ENCODE data around the gene CPSF3. TPM values are rescaled to one million over a fixed set of nuclear protein-coding genes. Genes with fewer than 3 reads are reported as not detected.
A peak's percentile ranks its signal among the peaks of the same experiment; 100 is the strongest.

Gene CPSF3
- polyA plus RNA-seq, 1 experiment = 48.6 TPM

GRCh38 chr2:9401059-9401547, 22.4 kb upstream of the CPSF3 start:
- TF ChIP-seq CTCF (IDR thresholded peaks at IDR 0.05; ENCODE audit: low read depth, low read length) = no peak
- ChIA-PET CTCF (interaction anchor here (1.0 to 1.3 kb wide), 2 partner anchors 30 to 413 kb away, joined by 3 to 4 read pairs; no protein-coding TSS in a partner anchor), POLR2A (no interaction called here)
- DNase-seq (ENCODE audit: low read depth, low spot score) = no peak
- no peaks in the 10 kb centered on the region for H3K27me3 ChIP-seq (ENCODE audit: control insufficient read depth, insufficient read depth, low read length)
- no peak overlapping the region for H3K27ac ChIP-seq (ENCODE audit: low read depth, low read length)
- H3K9me3 ChIP-seq (ENCODE audit: control insufficient read depth, insufficient read depth, low read length) = no peaks in the 10 kb centered on the region
- no peak overlapping the region for H3K4me3 ChIP-seq (ENCODE audit: low read depth, low read length)

GRCh38 chr2:9401646-9402371, 21.6 kb upstream of the CPSF3 start:
- no peak for TF ChIP-seq CTCF (IDR thresholded peaks at IDR 0.05; ENCODE audit: low read depth, low read length)
- Histone ChIP-seq H3K9me3 (ENCODE audit: control insufficient read depth, insufficient read depth, low read length) (no peaks in the 10 kb centered on the region), H3K27ac (ENCODE audit: low read depth, low read length) (no peak overlapping the region), H3K4me3 (ENCODE audit: low read depth, low read length) (no peak overlapping the region), H3K27me3 (ENCODE audit: control insufficient read depth, insufficient read depth, low read length) (no peaks in the 10 kb centered on the region)
- POLR2A ChIA-PET = no interaction called here
- no peak for DNase-seq (ENCODE audit: low read depth, low spot score)
- CTCF ChIA-PET = interaction anchor here (1.0 to 1.1 kb wide), 2 partner anchors 31 to 412 kb away, joined by 3 to 4 read pairs; no protein-coding TSS in a partner anchor

GRCh38 chr2:9403924-9404323, 19.5 kb upstream of the CPSF3 start:
- no peak for TF ChIP-seq CTCF (IDR thresholded peaks at IDR 0.05; ENCODE audit: low read depth, low read length)
- POLR2A ChIA-PET = interaction anchor here (0.7 kb wide), 1 partner anchor 17 kb away, joined by 4 read pairs; no protein-coding TSS in a partner anchor
- no peak for DNase-seq (ENCODE audit: low read depth, low spot score)
- no peak overlapping the region for H3K4me3 ChIP-seq (ENCODE audit: low read depth, low read length)
- CTCF ChIA-PET = interaction anchor here (1.3 to 1.6 kb wide), 2 partner anchors 33 to 261 kb away, joined by 3 to 5 read pairs; no protein-coding TSS in a partner anchor
- no peaks in the 10 kb centered on the region for H3K9me3 ChIP-seq (ENCODE audit: control insufficient read depth, insufficient read depth, low read length)
- H3K27ac ChIP-seq (ENCODE audit: low read depth, low read length) = no peak overlapping the region
- H3K27me3 ChIP-seq (ENCODE audit: control insufficient read depth, insufficient read depth, low read length) = no peaks in the 10 kb centered on the region

GRCh38 chr2:9404451-9404850, 19.0 kb upstream of the CPSF3 start:
- POLR2A ChIA-PET = interaction anchor here (0.7 kb wide), 1 partner anchor 18 kb away, joined by 4 read pairs; no protein-coding TSS in a partner anchor
- CTCF ChIA-PET = interaction anchor here (1.3 to 1.6 kb wide), 2 partner anchors 33 to 261 kb away, joined by 3 to 5 read pairs; no protein-coding TSS in a partner anchor
- no peak for TF ChIP-seq CTCF (IDR thresholded peaks at IDR 0.05; ENCODE audit: low read depth, low read length)
- no peak for DNase-seq (ENCODE audit: low read depth, low spot score)
- Histone ChIP-seq H3K27ac (ENCODE audit: low read depth, low read length) (no peak overlapping the region), H3K4me3 (ENCODE audit: low read depth, low read length) (no peak overlapping the region), H3K9me3 (ENCODE audit: control insufficient read depth, insufficient read depth, low read length) (no peaks in the 10 kb centered on the region), H3K27me3 (ENCODE audit: control insufficient read depth, insufficient read depth, low read length) (no peaks in the 10 kb centered on the region)

- no peak overlapping the region for H3K4me3 ChIP-seq (ENCODE audit: low read depth, low read length)
- no peaks in the 10 kb centered on the region for H3K9me3 ChIP-seq (ENCODE audit: control insufficient read depth, insufficient read depth, low read length)
- peak overlapping the region; percentile 82 for H3K27ac ChIP-seq (ENCODE audit: low read depth, low read length)
- ChIA-PET CTCF (no interaction called here), POLR2A (interaction anchor here (0.6 kb wide), 1 partner anchor 28 kb away, joined by 3 read pairs; no protein-coding TSS in a partner anchor)
- DNase-seq (ENCODE audit: low read depth, low spot score) = no peak
- no peaks in the 10 kb centered on the region for H3K27me3 ChIP-seq (ENCODE audit: control insufficient read depth, insufficient read depth, low read length)
- TF ChIP-seq CTCF (IDR thresholded peaks at IDR 0.05; ENCODE audit: low read depth, low read length) = no peak
These were observed 17.8 kb upstream of the CPSF3 start for GRCh38 chr2:9405636-9406035.
